Left lobe of liver (tissue), 2 donors: ENCODE results near the gene PIPOX. TPM values are rescaled to one million over a fixed set of nuclear protein-coding genes. Genes with fewer than 3 reads are reported as not detected.

ENCODE experiments used
- ATAC-seq: fragments of 200-7000 bp; cut with Tn5 transposase; one replicate; pipeline ENCODE4 v1.9.1; 2020; ENCODE audit warnings: mild to moderate bottlenecking, moderate library complexity
- DNase-seq: peaks from one replicate; pipeline ENCODE4 v3.0.0-alpha.2; 2020; ENCODE audit warnings: low spot score
- total RNA-seq: library from RNA; stranded (reverse); gene quantifications from one replicate; pipeline ENCODE4 v1.2.1, GENCODE V29; 2021
- donor health status: DM: no; HTN: no; CAD: no; lungs with moderate emphysema.
- donor health status: DM: no; HTN: yes; CAD: no.

The PIPOX gene
- total RNA-seq, 1 donor from 2014 or later: 324 TPM

GRCh38 chr17:29018788-29019474 is 24.0 kb upstream of the PIPOX start:
- no peak for DNase-seq
- no peak for ATAC-seq

- ATAC-seq (peak; percentile 66), DNase-seq (no peak)
These were observed 23.3 kb upstream of the PIPOX start for GRCh38 chr17:29019475-29020181.

- DNase-seq (no peak), ATAC-seq (no peak)
These were observed 22.4 kb upstream of the PIPOX start for GRCh38 chr17:29020576-29020975.

- DNase-seq (no peak), ATAC-seq (no peak)
These were observed 21.7 kb upstream of the PIPOX start for GRCh38 chr17:29021226-29021625.

DNA sequence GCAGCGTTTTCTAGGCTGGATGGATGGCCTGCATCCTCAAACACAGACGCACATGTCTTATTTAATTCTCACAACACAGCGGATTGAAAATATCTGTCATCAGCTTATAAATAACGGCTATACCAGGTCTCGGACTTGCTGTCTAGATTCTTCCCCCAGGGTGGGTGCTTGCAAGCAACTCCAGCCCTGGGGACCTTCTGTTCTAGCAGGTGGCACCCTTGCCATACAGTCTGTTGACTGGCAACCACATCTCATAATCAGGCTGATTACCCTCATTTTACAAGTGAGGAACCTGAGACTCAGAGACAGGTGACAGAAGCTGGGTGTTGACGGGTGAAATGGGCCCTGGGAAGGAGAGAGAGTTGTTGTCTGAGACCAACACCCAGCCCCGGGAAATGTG is 20.9 kb upstream of the PIPOX start:
- no peak for ATAC-seq
- no peak for DNase-seq

- no peak for DNase-seq
- ATAC-seq: no peak
These were observed 18.5 kb upstream of the PIPOX start for GRCh38 chr17:29024316-29024952.

GRCh38 chr17:29031488-29031887 is 11.5 kb upstream of the PIPOX start:
- ATAC-seq: no peak
- DNase-seq: no peak

GRCh38 chr17:29032013-29032856 is 10.7 kb upstream of the PIPOX start:
- no peak for DNase-seq
- no peak for ATAC-seq

GRCh38 chr17:29032857-29033197 is 10.1 kb upstream of the PIPOX start:
- ATAC-seq (no peak), DNase-seq (no peak)

DNA sequence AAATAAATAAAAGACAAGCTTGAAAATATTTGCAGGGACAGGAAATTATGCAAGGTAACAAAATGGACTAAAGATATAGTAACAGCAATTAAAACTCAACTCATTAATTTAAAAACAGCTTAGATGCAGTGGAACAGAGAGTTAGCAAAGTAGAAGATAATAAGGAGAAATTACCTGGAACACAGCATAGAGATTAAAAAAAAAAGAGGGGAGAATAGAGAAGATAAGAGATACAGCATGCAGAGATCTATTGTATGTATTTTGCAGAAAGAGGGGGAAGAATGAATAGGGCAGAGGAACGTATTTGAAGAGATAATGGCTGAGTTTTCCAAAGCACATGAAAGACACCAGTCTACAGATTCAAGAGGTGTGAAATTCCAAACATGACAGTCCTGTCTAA is 8.4 kb upstream of the PIPOX start:
- no peak for ATAC-seq
- DNase-seq: no peak

GRCh38 chr17:29036584-29036983 is 6.4 kb upstream of the PIPOX start:
- ATAC-seq: no peak
- DNase-seq: no peak

DNA sequence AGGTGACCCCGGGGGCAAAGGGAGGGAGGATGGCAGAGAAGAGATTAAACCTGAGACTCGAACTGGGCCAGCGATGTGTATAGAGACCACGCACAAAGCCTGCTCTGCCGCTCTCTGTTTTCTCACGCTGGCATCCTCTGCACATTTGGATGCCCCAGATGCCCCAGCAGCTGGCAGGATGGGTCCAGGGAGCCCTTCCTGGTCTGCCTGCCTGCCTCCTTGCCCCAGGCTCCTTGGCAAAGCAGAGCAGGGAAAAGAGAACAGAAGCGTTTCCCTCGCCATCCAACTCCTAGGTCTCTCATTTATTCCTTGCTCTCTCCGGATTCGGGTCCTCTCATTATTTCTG is 5.2 kb upstream of the PIPOX start:
- ATAC-seq (no peak), DNase-seq (no peak)

DNA sequence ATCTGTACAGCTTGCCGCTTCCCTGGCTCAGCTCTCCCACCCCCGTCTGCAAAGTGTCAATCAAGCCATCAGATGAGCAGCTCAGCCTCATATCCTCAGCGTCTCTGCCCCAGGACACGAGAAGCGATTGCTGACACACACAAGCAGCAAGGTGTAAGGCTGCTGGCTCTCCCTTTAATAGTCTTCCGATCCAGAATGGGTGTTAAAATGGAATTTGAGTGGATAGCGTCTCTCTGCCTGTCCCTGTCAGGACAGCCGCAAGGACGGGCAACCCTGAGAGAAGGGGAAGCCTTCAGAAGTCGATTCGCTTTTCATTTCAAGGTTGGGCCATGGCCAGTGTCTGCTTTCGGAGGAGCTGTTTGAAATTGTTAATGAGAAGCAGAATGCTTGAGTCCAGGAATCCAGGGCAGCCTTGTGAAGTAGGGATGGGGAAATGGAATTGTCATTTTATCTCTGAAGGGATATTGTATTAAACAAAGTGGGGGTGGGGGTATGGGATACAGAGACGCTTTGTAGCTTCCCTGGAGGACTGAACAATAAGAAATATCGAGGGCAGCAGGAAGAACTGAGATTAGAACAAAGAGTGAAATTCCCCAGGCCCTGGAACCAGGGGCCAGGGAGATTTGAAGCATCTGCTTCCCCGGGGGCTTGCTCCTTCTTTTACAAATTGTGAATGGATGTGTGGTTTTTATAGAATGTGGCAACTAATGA is 4.7 kb upstream of the PIPOX start:
- ATAC-seq: no peak
- no peak for DNase-seq

GRCh38 chr17:29039764-29040598 is 3.0 kb upstream of the PIPOX start:
- ATAC-seq: no peak
- no peak for DNase-seq

GRCh38 chr17:29041091-29041490 is 1.9 kb upstream of the PIPOX start:
- ATAC-seq (no peak), DNase-seq (no peak)

DNA sequence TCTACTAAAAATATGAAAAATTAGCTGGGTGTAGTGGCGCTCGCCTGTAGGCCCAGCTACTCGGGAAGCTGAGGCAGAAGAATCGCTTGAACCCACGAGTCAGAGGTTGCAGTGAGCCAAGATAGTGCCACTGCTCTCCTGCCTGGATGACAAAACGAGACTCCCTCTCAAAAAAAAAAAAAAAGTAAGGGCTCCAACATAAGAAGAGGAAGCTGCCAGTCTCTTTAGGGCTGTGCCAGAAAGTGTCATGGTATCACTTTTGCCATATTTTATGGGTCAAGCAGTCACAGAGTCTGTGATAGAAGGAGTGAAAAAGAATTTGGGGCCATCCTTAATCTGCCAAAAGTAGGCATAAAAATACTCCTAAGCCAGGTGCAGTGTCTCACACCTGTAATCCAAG is 1.4 kb upstream of the PIPOX start:
- ATAC-seq (no peak), DNase-seq (no peak)

- no peak for ATAC-seq
- no peak for DNase-seq
These were observed 789 bp upstream of the PIPOX start for GRCh38 chr17:29042026-29042678.

- DNase-seq (no peak), ATAC-seq (no peak)
These were observed 701 bp downstream of the PIPOX start for GRCh38 chr17:29043539-29044145.

GRCh38 chr17:29045026-29045425 is 2.1 kb downstream of the PIPOX start:
- DNase-seq (peak; percentile 67), ATAC-seq (peak; percentile 25)
